ENCODE measurements around the gene TMEM30B. TPM values are rescaled to one million over a fixed set of nuclear protein-coding genes. Genes with fewer than 3 reads are reported as not detected.
A peak's percentile ranks its signal among the peaks of the same experiment; 100 is the strongest.

The TMEM30B gene
- total and polyA plus RNA-seq, 5 donors from 2014 or later = 2.1 to 4.8 (median 2.4) TPM

DNA sequence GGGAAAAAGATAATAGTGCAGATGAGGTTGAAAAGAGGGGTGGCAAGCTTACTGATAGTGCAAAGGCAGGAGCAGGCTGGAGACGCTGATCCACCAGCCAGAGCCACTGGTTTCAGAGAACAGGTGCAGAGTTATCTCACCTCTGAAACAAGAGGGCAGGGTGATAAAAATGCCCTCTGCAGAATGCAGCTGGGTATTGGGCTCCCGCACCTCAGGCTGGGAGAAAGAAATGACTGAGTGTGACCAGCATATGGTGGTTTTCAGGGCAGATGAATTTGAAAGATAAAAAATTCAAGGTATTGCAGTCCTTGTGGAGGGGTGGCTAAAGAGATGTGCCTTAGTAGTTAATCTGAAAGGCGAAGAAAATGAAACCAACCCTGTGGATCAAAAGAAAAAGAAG, 2.9 kb upstream of the TMEM30B start:
- Histone ChIP-seq H3K9me3 (ENCODE audit: control insufficient read depth in 2 of 2, low read length in 2 of 2) (no peaks in the 10 kb centered on the region), H3K27ac (ENCODE audit: insufficient read depth, low read length, poor library complexity, severe bottlenecking) (no peak overlapping the region), H3K36me3 (ENCODE audit: control insufficient read depth, insufficient read depth, low read length) (no peaks in the 10 kb centered on the region), H3K4me1 (ENCODE audit: control insufficient read depth, insufficient read depth, low read length, poor library complexity, severe bottlenecking) (peaks cover 13% of the 10 kb centered on the region), H3K27me3 (ENCODE audit: control insufficient read depth, insufficient read depth, low read length) (peaks cover 7% of the 10 kb centered on the region), H3K4me3 (ENCODE audit: low read depth, low read length) (no peak overlapping the region)
- H3K4me3 Mint-ChIP-seq = peak overlapping the region in 1 of 4 donors; percentile 1
- DNase-seq (peak in 1 of 3 donors; percentile 32), ATAC-seq (ENCODE audit: low read depth in 2 of 2) (no peak)
- H3K36me3 Mint-ChIP-seq = no peaks in the 10 kb centered on the region
- no peak overlapping the region for H3K27ac Mint-ChIP-seq
- H3K9me3 Mint-ChIP-seq = peaks cover 0 to 2% (median 0%) of the 10 kb centered on the region in 7 donors
- H3K27me3 Mint-ChIP-seq = peaks cover 48% of the 10 kb centered on the region
- H3K4me1 Mint-ChIP-seq = peaks cover 5 to 42% (median 15%) of the 10 kb centered on the region in 4 donors

DNA sequence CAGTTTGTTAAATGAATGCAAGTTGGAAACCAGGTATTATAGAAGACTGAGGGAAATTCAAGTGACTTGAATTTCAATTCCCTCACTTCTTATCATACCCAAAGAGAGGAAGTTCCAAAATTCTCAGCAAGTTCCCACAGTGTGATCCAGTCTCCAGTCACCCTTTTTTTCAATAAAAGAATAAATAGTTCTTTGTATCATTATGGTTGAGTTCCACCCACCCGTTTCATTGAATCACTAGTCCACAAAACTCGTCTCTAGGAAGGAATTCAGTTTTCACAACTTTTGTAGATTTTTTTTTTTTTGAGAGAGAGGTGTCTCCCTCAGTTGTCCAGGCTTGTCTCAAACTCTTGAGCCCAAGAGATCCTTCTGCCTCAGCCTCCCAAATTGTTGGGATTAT, 1.6 kb upstream of the TMEM30B start:
- Mint-ChIP-seq H3K4me3 (peak overlapping the region in 2 of 4 donors; percentile 31 to 54), H3K4me1 (peaks cover 8 to 46% (median 15%) of the 10 kb centered on the region in 4 donors), H3K27me3 (peaks cover 55% of the 10 kb centered on the region), H3K9me3 (peaks cover 0 to 2% (median 0%) of the 10 kb centered on the region in 7 donors), H3K27ac (no peak overlapping the region), H3K36me3 (no peaks in the 10 kb centered on the region)
- Histone ChIP-seq H3K36me3 (ENCODE audit: control insufficient read depth, insufficient read depth, low read length) (no peaks in the 10 kb centered on the region), H3K27me3 (ENCODE audit: control insufficient read depth, insufficient read depth, low read length) (peaks cover 7% of the 10 kb centered on the region), H3K4me3 (ENCODE audit: low read depth, low read length) (no peak overlapping the region), H3K9me3 (ENCODE audit: control insufficient read depth in 2 of 2, low read length in 2 of 2) (no peaks in the 10 kb centered on the region), H3K27ac (ENCODE audit: insufficient read depth, low read length, poor library complexity, severe bottlenecking) (no peak overlapping the region), H3K4me1 (ENCODE audit: control insufficient read depth, insufficient read depth, low read length, poor library complexity, severe bottlenecking) (peaks cover 13% of the 10 kb centered on the region)
- no peak for DNase-seq
- no peak for ATAC-seq (ENCODE audit: low read depth in 2 of 2)

DNA sequence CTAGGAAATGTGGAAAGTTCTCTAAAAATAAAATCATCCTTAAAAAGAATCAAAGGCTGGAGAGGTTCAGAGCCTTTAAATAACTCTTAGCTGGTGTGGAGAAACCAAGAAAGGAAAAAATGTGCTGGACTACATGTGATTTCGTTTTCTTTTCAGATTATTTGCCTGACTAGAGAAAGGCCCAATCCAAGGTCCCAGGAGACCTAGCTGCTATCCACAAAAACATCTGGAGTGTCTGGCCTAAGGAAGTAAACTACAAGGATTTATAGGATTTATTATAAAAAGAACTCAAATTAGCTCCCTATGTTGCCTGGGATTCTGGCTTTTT, 774 bp upstream of the TMEM30B start:
- H3K4me1 ChIP-seq (ENCODE audit: control insufficient read depth, insufficient read depth, low read length, poor library complexity, severe bottlenecking) = peaks cover 13% of the 10 kb centered on the region
- peaks cover 11% of the 10 kb centered on the region for H3K27me3 ChIP-seq (ENCODE audit: control insufficient read depth, insufficient read depth, low read length)
- no peaks in the 10 kb centered on the region for H3K36me3 Mint-ChIP-seq
- H3K4me3 ChIP-seq (ENCODE audit: low read depth, low read length) = no peak overlapping the region
- no peaks in the 10 kb centered on the region for H3K36me3 ChIP-seq (ENCODE audit: control insufficient read depth, insufficient read depth, low read length)
- no peak for DNase-seq
- H3K9me3 Mint-ChIP-seq = peaks cover 0 to 2% (median 0%) of the 10 kb centered on the region in 7 donors
- peak overlapping the region; percentile 71 to 87 (median 81) for H3K4me3 Mint-ChIP-seq
- no peak overlapping the region for H3K27ac Mint-ChIP-seq
- ATAC-seq (ENCODE audit: low read depth in 2 of 2) = no peak
- no peaks in the 10 kb centered on the region for H3K9me3 ChIP-seq (ENCODE audit: control insufficient read depth in 2 of 2, low read length in 2 of 2)
- no peak overlapping the region for H3K27ac ChIP-seq (ENCODE audit: insufficient read depth, low read length, poor library complexity, severe bottlenecking)
- peaks cover 6 to 46% (median 15%) of the 10 kb centered on the region in 4 donors for H3K4me1 Mint-ChIP-seq
- peaks cover 61% of the 10 kb centered on the region for H3K27me3 Mint-ChIP-seq

DNA sequence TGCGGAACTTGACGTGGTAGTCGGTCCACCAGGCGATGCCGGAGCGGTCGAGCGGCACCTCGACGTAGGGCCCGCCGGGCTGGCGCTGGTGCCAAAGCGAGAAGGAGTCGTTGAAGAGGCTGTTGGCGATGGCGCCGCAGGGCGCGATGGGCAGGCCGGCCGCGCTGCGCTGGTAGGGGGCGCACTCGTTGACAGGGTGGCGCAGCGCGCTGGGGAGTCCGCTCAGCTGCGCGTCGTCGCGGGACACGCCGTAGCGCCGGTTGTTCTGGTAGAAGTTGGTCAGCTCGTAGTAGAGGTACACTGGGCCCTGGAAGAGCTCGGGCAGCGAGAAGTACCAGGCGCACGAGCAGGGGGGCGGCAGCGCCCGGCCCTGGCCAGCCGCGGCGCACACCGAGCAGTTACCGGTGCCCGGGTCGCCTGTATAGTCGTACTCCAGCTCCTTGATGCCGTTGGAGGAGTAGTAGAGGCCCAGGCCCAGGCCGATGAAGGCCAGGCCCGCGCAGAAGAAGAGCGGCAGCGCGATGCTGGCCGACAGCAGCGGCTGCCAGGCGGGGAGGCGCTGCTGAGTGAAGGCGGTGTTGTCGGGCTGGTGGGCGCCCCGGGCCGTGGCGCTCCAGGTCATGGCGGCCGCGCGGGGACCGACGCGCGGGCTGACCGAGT, 482 bp downstream of the TMEM30B start:
- Mint-ChIP-seq H3K36me3 (no peaks in the 10 kb centered on the region), H3K27me3 (peaks cover 54% of the 10 kb centered on the region), H3K4me1 (peaks cover 6 to 37% (median 9%) of the 10 kb centered on the region in 4 donors), H3K27ac (peak overlapping the region; percentile 91 to 95 (median 92)), H3K4me3 (peak overlapping the region; percentile 90 to 95 (median 92)), H3K9me3 (peaks cover 0 to 2% (median 0%) of the 10 kb centered on the region in 7 donors)
- Histone ChIP-seq H3K27ac (ENCODE audit: insufficient read depth, low read length, poor library complexity, severe bottlenecking) (peak overlapping the region; percentile 63), H3K27me3 (ENCODE audit: control insufficient read depth, insufficient read depth, low read length) (peaks cover 11% of the 10 kb centered on the region), H3K4me1 (ENCODE audit: control insufficient read depth, insufficient read depth, low read length, poor library complexity, severe bottlenecking) (peaks cover 13% of the 10 kb centered on the region), H3K4me3 (ENCODE audit: low read depth, low read length) (peak overlapping the region; percentile 7), H3K9me3 (ENCODE audit: control insufficient read depth in 2 of 2, low read length in 2 of 2) (no peaks in the 10 kb centered on the region), H3K36me3 (ENCODE audit: control insufficient read depth, insufficient read depth, low read length) (no peaks in the 10 kb centered on the region)
- ATAC-seq (ENCODE audit: low read depth in 2 of 2) (peak; percentile 86 to 87), DNase-seq (peak; percentile 61 to 84 (median 75))

DNA sequence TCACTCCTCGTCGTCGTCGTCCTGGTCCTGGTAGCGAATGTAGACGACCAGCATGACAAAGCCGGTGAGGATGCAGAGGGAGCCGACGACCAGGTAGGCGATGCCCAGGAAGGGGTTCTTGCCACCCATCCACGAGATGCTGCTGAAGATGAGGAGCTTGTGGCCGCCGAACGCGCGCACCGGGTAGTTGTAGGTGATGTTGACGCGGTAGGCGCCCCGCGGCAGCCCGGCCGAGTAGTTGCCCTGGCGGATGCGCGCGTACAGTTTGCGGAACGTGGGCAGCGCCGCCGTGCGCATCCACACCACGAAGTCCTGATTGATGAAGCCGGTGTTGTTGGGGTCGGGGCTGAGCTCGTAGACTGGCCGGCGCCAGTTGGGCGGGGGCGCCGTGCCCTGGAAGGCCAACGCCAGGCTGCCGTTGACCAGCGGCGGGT, 1.0 kb downstream of the TMEM30B start:
- Histone ChIP-seq H3K9me3 (ENCODE audit: control insufficient read depth in 2 of 2, low read length in 2 of 2) (no peaks in the 10 kb centered on the region), H3K4me1 (ENCODE audit: control insufficient read depth, insufficient read depth, low read length, poor library complexity, severe bottlenecking) (peaks cover 13% of the 10 kb centered on the region), H3K27me3 (ENCODE audit: control insufficient read depth, insufficient read depth, low read length) (peaks cover 11% of the 10 kb centered on the region), H3K36me3 (ENCODE audit: control insufficient read depth, insufficient read depth, low read length) (no peaks in the 10 kb centered on the region), H3K27ac (ENCODE audit: insufficient read depth, low read length, poor library complexity, severe bottlenecking) (peak overlapping the region; percentile 63), H3K4me3 (ENCODE audit: low read depth, low read length) (peak overlapping the region; percentile 42)
- H3K4me1 Mint-ChIP-seq = peaks cover 6 to 32% (median 9%) of the 10 kb centered on the region in 4 donors
- H3K27ac Mint-ChIP-seq = peak overlapping the region; percentile 91 to 95 (median 92)
- peak overlapping the region; percentile 90 to 95 (median 92) for H3K4me3 Mint-ChIP-seq
- peaks cover 0 to 2% (median 0%) of the 10 kb centered on the region in 7 donors for H3K9me3 Mint-ChIP-seq
- peak; percentile 10 to 13 for ATAC-seq (ENCODE audit: low read depth in 2 of 2)
- peaks cover 50% of the 10 kb centered on the region for H3K27me3 Mint-ChIP-seq
- H3K36me3 Mint-ChIP-seq = no peaks in the 10 kb centered on the region
- peak in 2 of 3 donors; percentile 55 to 67 for DNase-seq

DNA sequence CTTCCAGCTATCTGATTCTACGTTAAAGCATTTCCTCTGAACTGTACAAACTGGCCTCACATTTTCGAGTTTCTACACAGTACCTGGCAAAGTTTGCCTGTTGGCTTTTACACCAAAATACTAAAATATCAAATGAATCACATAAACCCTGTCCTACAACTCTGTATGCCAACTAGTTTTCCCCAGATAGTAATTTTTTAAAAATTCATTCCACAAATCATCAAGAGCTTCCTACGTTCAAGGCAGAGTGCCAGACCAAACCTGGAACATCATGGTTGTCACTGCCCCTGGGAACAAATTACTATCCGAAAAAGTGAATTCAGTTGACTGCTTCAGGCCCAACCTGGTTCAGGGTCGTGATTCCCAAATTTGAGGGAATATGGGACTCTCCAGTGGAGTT, 2.1 kb downstream of the TMEM30B start:
- peaks cover 13% of the 10 kb centered on the region for H3K4me1 ChIP-seq (ENCODE audit: control insufficient read depth, insufficient read depth, low read length, poor library complexity, severe bottlenecking)
- Mint-ChIP-seq H3K27ac (peak overlapping the region in 1 of 3 donors; percentile 92), H3K4me3 (peak overlapping the region in 3 of 4 donors; percentile 90 to 95 (median 93)), H3K27me3 (peaks cover 54% of the 10 kb centered on the region), H3K4me1 (peaks cover 5 to 29% (median 6%) of the 10 kb centered on the region in 4 donors), H3K36me3 (no peaks in the 10 kb centered on the region), H3K9me3 (peaks cover 0 to 2% (median 0%) of the 10 kb centered on the region in 7 donors)
- H3K27ac ChIP-seq (ENCODE audit: insufficient read depth, low read length, poor library complexity, severe bottlenecking) = no peak overlapping the region
- H3K9me3 ChIP-seq (ENCODE audit: control insufficient read depth in 2 of 2, low read length in 2 of 2) = no peaks in the 10 kb centered on the region
- peaks cover 14% of the 10 kb centered on the region for H3K27me3 ChIP-seq (ENCODE audit: control insufficient read depth, insufficient read depth, low read length)
- H3K36me3 ChIP-seq (ENCODE audit: control insufficient read depth, insufficient read depth, low read length) = no peaks in the 10 kb centered on the region
- peak overlapping the region; percentile 10 for H3K4me3 ChIP-seq (ENCODE audit: low read depth, low read length)
- DNase-seq (no peak), ATAC-seq (ENCODE audit: low read depth in 2 of 2) (no peak)

DNA sequence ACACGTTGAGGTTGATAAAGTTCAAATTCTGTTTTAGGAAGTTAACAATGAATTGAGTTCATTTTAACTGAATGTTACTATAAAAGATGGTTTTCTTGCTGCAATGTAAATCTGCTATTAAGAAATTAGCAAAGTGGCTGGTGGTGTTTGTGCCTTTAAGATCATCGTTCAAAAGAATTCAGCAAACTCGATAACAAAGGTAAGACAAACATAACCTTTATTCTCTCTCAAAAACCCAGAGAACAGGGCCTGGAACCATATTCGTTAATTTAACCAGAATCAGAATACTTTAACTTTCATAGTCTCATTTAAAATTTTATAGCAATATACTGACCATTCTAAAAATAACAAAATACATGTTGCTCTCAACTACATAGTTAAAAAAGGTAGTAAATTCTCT, 3.4 kb downstream of the TMEM30B start:
- H3K9me3 Mint-ChIP-seq = peaks cover 0 to 2% (median 0%) of the 10 kb centered on the region in 7 donors
- H3K27ac Mint-ChIP-seq = no peak overlapping the region
- peaks cover 13% of the 10 kb centered on the region for H3K4me1 ChIP-seq (ENCODE audit: control insufficient read depth, insufficient read depth, low read length, poor library complexity, severe bottlenecking)
- peaks cover 3 to 23% (median 5%) of the 10 kb centered on the region in 4 donors for H3K4me1 Mint-ChIP-seq
- no peaks in the 10 kb centered on the region for H3K36me3 ChIP-seq (ENCODE audit: control insufficient read depth, insufficient read depth, low read length)
- H3K4me3 Mint-ChIP-seq = no peak overlapping the region
- no peak for ATAC-seq (ENCODE audit: low read depth in 2 of 2)
- DNase-seq = no peak
- peaks cover 14% of the 10 kb centered on the region for H3K27me3 ChIP-seq (ENCODE audit: control insufficient read depth, insufficient read depth, low read length)
- H3K27ac ChIP-seq (ENCODE audit: insufficient read depth, low read length, poor library complexity, severe bottlenecking) = no peak overlapping the region
- H3K27me3 Mint-ChIP-seq = peaks cover 50% of the 10 kb centered on the region
- no peak overlapping the region for H3K4me3 ChIP-seq (ENCODE audit: low read depth, low read length)
- H3K9me3 ChIP-seq (ENCODE audit: control insufficient read depth in 2 of 2, low read length in 2 of 2) = no peaks in the 10 kb centered on the region
- no peaks in the 10 kb centered on the region for H3K36me3 Mint-ChIP-seq

DNA sequence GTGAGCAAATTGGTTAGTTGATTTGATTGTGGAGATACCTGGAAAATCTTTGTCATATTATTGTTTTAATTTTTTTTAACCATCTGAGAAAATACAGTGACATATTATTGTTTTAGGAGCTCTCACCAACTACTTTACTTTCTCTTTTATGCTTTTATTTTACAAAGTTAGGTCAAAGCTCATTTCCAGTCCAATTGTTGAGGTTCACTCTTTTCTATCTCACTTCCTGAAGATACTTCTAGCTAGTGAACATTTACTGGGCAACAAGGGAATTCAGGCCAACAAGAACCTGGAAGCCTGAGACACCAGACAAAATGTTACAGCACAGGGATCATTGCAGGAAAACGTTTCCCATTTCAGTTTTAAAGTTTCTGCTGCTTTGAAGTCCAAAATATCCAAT, 3.9 kb downstream of the TMEM30B start:
- Mint-ChIP-seq H3K27me3 (peaks cover 49% of the 10 kb centered on the region), H3K4me3 (no peak overlapping the region), H3K4me1 (peaks cover 1 to 23% (median 4%) of the 10 kb centered on the region in 4 donors), H3K9me3 (peaks cover 0 to 2% (median 0%) of the 10 kb centered on the region in 7 donors), H3K36me3 (no peaks in the 10 kb centered on the region), H3K27ac (no peak overlapping the region)
- DNase-seq (no peak), ATAC-seq (ENCODE audit: low read depth in 2 of 2) (no peak)
- Histone ChIP-seq H3K9me3 (ENCODE audit: control insufficient read depth in 2 of 2, low read length in 2 of 2) (no peaks in the 10 kb centered on the region), H3K27me3 (ENCODE audit: control insufficient read depth, insufficient read depth, low read length) (peaks cover 14% of the 10 kb centered on the region), H3K4me3 (ENCODE audit: low read depth, low read length) (no peak overlapping the region), H3K27ac (ENCODE audit: insufficient read depth, low read length, poor library complexity, severe bottlenecking) (no peak overlapping the region), H3K36me3 (ENCODE audit: control insufficient read depth, insufficient read depth, low read length) (no peaks in the 10 kb centered on the region), H3K4me1 (ENCODE audit: control insufficient read depth, insufficient read depth, low read length, poor library complexity, severe bottlenecking) (peaks cover 13% of the 10 kb centered on the region)

Data from CD4-positive, CD25-positive, alpha-beta regulatory T cell (primary cell).